MM.1S (cell line): ENCODE measurements around the gene SBF1.

Source experiments
- DNase-seq: peaks from one replicate; pipeline ENCODE4 v3.0.0-alpha.2; 2015
- H2AFZ ChIP-seq: fragments of 300-600 bp; sonication (generic); 2 replicates; pipeline ENCODE4 v1.6.0; 2016; ENCODE audit warnings: antibody characterized with exemption, low read length
- H3F3A ChIP-seq: fragments of 300-600 bp; sonication (generic); 2 replicates; pipeline ENCODE4 v1.6.1; 2016; ENCODE audit warnings: mild to moderate bottlenecking, antibody characterized with exemption, low read length, moderate library complexity, mixed read lengths; ENCODE audit not compliant: insufficient read depth
- H3K27ac ChIP-seq: fragments of 300-600 bp; sonication (generic); 2 replicates; pipeline ENCODE4 v1.5.1; 2016; ENCODE audit warnings: mild to moderate bottlenecking, low read length
- H3K27me3 ChIP-seq: fragments of 300-600 bp; sonication (generic); replicated peaks from 2 replicates; pipeline ENCODE4 v1.6.0; 2016; ENCODE audit warnings: low read length; ENCODE audit not compliant: insufficient read depth
- H3K36me3 ChIP-seq: fragments of 300-600 bp; sonication (generic); replicated peaks from 2 replicates; pipeline ENCODE4 v1.6.1; 2016; ENCODE audit warnings: mild to moderate bottlenecking, low read length, mixed read lengths; ENCODE audit not compliant: insufficient read depth
- H3K4me1 ChIP-seq: fragments of 300-600 bp; sonication (generic); 2 replicates; pipeline ENCODE4 v1.6.1; 2016; ENCODE audit warnings: low read length, mixed read lengths
- H3K4me2 ChIP-seq: fragments of 300-600 bp; sonication (generic); 2 replicates; pipeline ENCODE4 v1.6.0; 2016; ENCODE audit warnings: low read depth, low read length
- H3K4me3 ChIP-seq: fragments of 300-600 bp; sonication (generic); 2 replicates; pipeline ENCODE4 v1.5.1; 2016; ENCODE audit warnings: low read length, mixed read lengths
- H3K79me2 ChIP-seq: fragments of 300-600 bp; sonication (generic); 2 replicates; pipeline ENCODE4 v1.6.1; 2016; ENCODE audit warnings: mixed run types, low read length, mixed read lengths
- H3K9ac ChIP-seq: fragments of 300-600 bp; sonication (generic); 2 replicates; pipeline ENCODE4 v1.6.1; 2016; ENCODE audit warnings: low read length, mixed read lengths
- H3K9me2 ChIP-seq: fragments of 300-600 bp; sonication (generic); replicated peaks from 2 replicates; pipeline ENCODE4 v1.6.1; 2016; ENCODE audit warnings: mild to moderate bottlenecking, low read length, mixed read lengths; ENCODE audit not compliant: insufficient read depth
- H3K9me3 ChIP-seq: fragments of 300-600 bp; sonication (generic); replicated peaks from 2 replicates; pipeline ENCODE4 v1.6.1; 2016; ENCODE audit warnings: mild to moderate bottlenecking, low read length, mixed read lengths; ENCODE audit not compliant: insufficient read depth
- H4K20me1 ChIP-seq: fragments of 300-600 bp; sonication (generic); 2 replicates; pipeline ENCODE4 v1.6.1; 2016; ENCODE audit warnings: mild to moderate bottlenecking, low read length, moderate library complexity, mixed read lengths; ENCODE audit not compliant: insufficient read depth
- CTCF ChIP-seq: fragments of 300-600 bp; sonication (generic); IDR thresholded peaks from 2 replicates; pipeline ENCODE4 v1.5.1; 2016; ENCODE audit warnings: antibody characterized with exemption, low read length, mixed read lengths
- EZH2 ChIP-seq: fragments of 300-600 bp; sonication (generic); optimal IDR thresholded peaks from 2 replicates; pipeline ENCODE3; 2017; ENCODE audit warnings: low read depth, mild to moderate bottlenecking, antibody characterized with exemption, low read length, mixed read lengths
- EZH2phosphoT487 ChIP-seq: fragments of 300-600 bp; sonication (generic); IDR thresholded peaks from 2 replicates; pipeline ENCODE4 v1.6.1; 2018; ENCODE audit warnings: antibody characterized with exemption, low read length

SBF1 gene

GRCh38 chr22:50396751-50397370 is 78.0 kb downstream of the SBF1 start:
- Histone ChIP-seq H3K9me2 (no peaks in the 10 kb centered on the region), H3K27me3 (no peaks in the 10 kb centered on the region), H3F3A (peaks cover 3% of the 10 kb centered on the region; the same call in 1 of the 2 replicates), H3K4me3 (no peak overlapping the region), H3K27ac (no peak overlapping the region), H3K36me3 (no peaks in the 10 kb centered on the region), H2AFZ (no peak overlapping the region), H3K79me2 (peaks cover 4% of the 10 kb centered on the region; the same call in 1 of the 2 replicates), H4K20me1 (no peaks in the 10 kb centered on the region), H3K4me2 (peak overlapping the region; percentile 37; the same call in 1 of the 2 replicates), H3K4me1 (peaks cover 10% of the 10 kb centered on the region), H3K9me3 (no peaks in the 10 kb centered on the region), H3K9ac (no peak overlapping the region)
- DNase-seq, result peak; percentile 55
- TF ChIP-seq EZH2, result no peak
- TF ChIP-seq CTCF, result no peak
- no peak for TF ChIP-seq EZH2phosphoT487
